Measurements from ENCODE around the gene PHACTR3.

The PHACTR3 gene

DNA sequence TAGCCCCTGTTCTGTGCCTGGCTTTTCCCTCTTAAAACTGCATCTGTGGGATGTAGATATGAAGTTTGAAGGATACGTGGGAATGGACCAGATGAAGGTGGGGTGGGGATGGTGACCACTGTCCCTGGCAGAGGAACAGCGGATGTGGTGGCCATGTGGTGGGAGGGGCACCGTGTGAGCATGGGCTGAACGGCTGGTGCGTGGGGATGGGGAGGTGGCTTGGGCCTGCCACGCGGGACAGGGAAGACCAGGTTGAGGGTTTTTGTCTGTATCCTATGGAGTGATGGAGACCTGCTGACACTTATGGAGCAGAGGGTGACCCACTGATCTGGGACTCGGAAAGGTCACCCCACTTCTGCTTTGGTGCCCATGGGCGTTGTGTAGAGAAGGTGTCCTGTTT, 19.2 kb downstream of the PHACTR3 start:
- DNase-seq = no peak

DNA sequence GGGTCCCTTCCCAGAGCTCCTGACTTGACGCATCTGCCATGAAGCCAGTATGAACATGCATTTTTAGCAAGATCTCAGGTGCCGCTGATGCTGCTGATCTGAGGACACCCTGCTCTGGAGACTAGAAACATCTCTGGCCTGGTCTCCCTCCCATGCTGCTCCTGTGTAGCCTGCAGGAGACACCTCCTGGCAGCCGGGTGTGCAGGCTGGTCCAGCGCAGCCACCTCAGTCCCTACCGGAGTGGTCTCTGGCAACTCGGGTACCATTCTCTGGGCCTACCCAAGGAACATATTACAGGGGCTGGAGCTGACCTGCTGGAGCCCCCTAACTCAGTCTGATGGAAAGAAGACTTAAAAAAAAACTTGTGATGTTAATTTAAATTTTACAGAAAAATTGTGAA, 20.1 kb downstream of the PHACTR3 start:
- no peak for DNase-seq

DNA sequence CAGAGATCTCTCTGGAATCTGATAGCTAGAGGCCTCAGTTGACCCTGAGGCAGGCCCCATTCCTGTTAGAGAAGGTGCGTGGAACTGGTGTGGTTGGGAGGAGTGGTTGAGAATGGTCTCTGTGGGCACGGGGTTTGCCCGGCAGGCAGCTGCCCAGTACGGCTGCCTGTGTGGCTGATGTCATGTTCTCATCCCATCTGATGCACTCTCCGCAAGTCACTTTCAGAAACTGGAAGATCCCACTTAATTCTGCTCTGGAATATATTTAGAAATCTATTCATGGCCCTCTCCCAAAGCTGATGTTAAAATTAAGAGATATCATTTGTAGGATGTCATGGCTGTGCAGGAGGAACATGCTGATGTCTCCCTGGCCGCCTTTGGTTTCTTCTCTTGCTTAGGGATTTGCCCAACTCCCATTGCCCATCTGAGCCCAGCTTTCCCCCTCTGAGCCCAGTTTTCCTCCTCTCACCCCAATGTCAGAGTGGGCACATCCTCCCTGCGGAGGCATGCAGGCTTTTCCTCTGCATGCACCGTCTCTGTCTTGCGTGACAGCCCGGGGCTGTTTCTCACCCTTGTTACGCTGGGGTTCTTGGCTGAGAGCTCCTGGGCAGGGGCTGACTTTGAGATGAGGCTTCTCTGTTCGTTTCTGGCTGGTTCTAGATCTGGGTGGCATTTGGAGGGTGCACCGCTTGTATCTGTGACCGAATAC, 21.0 kb downstream of the PHACTR3 start:
- no peak for DNase-seq

DNA sequence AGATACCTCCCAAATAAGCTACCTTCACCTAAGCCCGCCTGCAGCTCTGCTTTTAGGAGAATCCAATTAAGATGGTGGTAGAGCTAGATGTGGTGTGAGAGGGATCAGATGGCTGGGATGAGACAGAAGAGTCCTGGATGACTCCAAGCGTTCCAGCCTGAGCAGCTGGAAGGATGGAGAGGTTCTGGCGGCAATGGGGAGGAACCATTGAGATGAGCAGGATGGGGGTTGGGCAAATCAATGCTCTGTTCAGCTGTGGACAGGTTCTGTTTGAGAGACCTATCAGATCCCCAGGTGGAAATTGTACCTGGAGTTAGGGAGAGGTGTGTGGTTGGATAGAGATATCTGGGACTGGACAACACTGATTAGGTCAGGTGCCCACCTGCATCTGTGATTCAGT, 23.0 kb downstream of the PHACTR3 start:
- no peak for DNase-seq

DNA sequence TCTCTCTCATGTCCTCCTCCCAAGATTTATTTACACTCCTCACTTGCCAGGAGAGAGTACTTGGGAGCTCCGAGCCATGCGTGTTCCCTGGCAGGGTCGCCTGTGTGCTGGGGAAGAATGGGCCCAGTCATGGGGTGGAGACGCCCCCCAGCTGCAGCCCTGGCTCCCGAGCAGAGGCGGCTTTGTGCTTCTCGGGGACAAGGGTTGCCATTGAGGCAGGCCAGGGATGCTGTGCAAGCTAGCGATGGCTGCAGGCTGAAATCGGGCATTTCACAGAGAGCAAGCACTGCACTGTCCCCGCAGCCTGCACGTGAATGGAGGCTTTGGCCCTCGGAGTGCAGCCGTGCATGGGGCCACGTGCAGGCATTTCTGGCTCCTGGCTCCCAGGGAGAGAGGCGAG, 23.8 kb downstream of the PHACTR3 start:
- no peak for DNase-seq

DNA sequence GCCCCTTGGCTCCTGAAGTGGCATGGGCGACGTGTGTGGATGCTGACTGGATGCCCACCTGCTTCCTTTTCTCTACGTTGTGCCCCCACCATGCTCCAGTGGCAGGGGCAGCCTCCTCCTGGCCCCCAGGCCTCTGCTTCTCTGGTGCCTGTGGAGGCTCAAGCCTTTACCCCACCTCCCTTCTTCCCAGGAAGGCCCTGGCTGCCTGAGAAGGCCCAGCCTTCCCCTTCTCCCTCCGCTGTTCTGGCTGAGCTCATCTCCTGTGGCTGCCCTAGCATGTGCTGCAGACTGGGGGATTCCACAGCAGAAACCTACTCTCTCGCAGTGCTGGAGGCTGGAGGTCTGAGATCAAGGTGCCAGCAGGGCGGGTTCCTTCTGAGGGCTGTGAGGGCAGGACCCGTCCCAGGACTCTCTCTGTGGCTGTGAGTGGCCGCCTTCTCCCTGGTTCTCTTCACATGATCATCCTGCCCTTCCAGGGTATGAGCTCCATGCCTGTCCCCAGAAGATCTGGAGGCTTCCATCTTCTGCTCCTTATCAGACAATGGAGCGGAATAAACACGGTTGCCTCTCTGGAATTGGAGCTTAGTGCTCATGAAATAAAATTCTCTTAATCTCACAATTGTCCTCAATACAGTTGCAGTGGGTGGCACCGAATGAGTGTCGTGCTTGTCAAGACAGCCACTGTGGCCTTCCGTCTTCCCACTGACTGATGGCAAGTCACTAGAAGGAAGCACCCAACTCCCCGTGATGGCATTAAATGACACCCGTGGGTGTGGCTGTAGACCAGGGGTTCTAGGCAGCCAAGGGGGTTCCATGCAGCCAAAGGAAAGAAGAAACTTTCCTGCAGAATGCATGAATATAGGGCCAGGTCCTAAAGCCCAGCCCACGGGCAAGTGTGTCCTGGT, 25.1 kb downstream of the PHACTR3 start:
- DNase-seq = no peak

DNA sequence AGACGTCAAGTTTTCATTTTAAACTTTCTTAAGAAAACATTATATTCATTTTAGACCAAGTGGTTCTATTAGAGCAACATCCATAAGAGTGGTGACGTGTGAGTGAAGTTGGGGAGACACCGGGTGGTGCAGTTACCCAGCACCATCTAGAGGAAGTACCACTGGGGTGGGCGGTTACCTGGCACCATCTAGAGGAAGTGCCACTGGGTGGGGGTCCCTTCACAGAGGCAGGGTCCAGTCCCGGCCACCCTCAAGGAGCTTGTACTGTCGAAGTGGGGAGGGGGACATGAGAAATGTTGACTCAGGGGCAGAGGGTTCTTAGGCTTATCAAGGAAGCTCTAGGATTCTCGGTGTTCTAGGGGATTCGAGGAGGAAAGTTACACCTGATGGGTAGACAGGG, 26.2 kb downstream of the PHACTR3 start:
- DNase-seq = no peak

DNA sequence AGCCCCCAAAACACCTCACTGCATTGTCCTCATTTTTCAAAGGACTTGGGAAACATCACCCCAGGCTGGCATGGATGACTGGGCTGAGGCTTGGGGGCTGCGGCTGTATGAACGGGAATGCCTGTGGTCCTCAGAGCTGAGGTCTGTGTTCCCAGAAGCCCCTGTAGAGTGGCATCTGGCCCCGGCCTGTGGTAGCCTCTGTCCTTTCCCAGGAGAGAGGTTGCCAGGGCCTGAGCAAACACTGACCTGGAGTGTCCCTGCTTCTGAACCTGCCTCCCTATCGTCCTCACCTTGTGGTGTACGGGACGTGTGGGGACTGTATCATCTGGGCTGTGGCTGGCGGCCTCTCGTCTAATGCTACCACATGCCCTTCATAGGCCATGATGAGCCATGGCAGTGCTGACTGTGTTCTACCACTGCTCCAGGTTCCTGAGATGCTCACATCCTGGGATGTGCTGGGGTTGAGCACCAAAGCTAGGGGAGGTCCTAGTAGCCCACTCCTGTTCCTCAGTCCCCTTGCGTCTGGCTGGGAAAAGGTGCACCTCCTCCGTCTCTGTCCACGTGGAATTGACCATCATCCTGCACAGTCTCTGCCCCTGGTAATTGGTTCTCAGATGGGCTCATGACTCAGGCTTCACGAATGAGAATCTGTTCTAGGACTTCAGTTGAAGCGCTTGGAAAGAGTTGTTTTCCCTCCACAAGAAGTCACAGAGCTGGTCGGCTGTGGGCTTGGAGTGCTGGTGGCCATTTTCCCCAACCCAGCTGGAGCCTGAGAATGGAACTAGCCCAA, 27.6 kb downstream of the PHACTR3 start:
- no peak for DNase-seq

DNA sequence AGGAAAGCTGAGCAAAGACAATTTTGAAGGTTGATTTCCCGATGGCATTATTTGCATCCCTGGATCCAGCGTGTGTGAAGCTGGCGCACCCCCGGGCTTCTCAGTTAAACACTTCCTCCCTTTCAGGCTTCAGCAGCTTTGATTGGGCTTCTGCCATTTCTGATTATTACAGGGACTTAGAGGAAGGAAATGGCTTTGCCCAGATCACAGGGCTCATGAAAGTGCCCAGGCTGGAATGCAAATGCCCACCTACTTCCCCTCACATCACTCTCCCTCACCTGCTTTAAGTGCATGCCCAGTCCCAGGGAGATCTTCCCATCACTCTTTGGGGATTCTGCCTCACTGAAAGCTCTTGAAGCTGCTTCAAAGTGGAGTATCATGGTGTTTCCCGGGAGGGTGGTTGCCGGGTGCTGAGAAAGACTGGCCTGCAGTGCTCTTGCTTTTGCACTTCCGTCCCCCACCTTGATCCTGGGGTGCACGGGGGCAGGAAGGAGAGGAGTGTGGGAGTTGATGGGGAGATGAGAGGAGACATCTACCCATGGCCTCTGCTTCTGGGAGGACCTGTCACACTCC, 28.3 kb downstream of the PHACTR3 start:
- DNase-seq = no peak

DNA sequence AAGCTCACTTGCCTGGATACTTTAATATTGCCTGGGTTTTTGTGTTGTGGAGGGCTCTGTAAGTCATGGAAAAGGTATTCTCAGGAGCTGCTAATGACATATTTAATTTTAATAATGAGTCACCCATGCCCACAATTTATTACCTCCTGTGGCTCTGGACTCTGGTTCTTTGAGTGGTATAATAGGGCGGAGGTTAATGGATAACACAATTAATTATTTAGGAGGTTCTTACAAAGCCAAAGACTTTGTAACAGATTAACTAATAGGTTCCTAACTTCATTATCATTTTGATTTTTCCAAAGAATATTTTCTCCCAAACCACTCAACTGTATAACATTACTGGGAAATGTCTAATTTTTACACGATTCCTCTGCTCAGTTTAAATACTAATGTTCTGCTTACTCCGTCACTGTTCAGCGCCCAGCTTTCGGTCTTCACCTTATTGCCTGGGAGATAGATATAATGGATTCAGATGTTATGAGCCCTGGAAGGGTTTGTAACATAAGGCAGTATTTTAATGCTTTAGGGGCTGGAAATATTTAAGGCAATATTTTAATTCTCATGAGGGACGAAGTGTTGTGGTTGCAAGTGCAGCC, 29.4 kb downstream of the PHACTR3 start:
- no peak for DNase-seq

DNA sequence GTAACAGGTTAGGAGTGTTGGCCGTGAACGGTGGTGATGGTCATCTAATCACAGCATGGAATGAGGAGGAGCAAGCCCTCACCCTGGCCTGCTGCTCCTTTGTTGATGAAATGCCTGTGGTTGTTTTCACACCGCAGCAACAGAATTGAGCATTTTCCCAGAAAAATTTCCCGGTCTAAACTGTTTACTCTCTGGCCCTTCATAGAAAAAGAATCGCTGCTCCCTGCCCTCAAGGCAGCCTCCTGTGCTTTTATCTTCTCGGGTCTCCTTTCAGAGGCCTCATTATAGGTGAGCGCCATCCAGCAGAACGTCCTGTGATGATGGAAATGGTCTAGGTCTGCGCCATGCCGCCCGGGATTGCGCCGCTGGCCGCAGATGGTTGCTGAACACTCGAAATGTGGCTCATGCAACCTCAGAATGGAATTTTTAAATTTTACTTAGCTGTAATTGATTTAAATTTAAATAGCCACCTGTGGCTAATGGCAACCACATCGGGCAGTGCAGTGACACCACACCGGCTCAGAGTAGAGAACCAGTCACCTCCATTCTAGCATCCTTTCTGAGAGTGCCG, 30.2 kb downstream of the PHACTR3 start:
- DNase-seq = no peak

DNA sequence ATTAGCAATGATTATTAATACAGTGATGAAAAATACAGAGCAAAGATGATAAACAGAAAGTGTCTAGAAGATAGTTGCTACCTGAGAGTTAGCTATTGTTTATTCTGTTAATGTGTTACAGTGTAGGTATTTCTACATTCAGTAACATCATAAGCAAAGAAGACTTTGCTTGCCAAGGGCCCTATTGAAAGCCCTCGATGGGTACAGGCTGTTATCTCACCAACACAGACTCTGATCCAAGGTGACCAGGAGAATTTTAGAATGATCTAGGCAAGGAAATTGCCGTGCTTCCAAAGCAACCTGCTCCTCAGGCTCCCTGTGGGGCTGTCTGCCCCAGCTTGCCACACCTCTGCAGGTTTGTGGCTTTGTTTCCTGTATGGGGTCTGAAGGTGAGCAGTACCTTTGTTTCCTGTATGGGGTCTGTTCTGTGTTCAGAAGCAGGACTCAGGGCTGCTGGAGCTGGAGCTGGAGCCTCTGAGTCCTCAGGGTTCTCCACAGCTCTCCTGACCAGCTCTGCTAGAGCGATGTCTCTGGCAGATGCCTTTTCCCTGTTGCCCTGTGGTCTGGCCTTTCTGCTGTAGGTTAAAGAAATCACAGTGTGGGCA, 32.5 kb downstream of the PHACTR3 start:
- no peak for DNase-seq

DNA sequence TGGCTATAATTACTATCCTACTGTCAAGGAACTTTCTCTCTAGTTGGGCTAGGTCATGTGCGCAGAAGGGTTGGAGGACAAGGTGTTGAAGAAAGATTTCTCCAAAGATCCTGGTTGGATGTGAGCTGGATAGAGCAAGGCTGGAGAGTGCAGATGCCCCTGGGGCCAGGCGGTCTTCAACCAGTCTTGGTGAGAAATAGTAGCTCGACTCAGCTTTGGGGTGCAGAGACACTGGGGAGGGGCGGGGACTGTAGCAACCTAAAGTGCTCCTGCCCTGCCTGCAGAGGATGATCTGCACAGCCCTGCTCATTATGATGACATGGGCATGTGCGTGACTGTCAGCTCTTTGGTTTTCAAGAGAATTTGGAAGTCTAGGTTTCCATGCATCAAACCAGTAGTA, 35.9 kb downstream of the PHACTR3 start:
- DNase-seq = no peak

DNA sequence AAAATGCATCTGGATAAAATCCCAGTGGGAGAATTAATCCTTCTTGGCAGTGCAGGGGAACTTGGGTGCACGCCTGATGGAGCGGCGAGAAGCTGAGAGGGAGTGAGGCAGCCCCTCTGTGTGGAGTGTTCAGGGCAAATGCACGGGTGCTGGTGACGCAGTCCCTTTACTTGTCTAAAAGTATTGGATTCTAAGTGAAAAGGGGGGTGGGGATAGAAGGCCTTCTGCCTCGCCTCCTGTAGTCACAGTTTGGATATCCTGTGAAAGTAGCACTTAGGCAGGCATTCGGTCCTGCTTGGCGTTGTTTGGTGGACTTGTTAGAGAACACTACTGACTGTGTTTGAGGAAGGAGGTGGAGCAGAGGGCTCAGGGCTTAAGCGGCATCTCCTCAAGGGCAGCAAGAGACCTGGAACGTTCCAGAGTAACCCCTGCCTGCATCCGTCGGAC, 39.3 kb downstream of the PHACTR3 start:
- DNase-seq = no peak

DNA sequence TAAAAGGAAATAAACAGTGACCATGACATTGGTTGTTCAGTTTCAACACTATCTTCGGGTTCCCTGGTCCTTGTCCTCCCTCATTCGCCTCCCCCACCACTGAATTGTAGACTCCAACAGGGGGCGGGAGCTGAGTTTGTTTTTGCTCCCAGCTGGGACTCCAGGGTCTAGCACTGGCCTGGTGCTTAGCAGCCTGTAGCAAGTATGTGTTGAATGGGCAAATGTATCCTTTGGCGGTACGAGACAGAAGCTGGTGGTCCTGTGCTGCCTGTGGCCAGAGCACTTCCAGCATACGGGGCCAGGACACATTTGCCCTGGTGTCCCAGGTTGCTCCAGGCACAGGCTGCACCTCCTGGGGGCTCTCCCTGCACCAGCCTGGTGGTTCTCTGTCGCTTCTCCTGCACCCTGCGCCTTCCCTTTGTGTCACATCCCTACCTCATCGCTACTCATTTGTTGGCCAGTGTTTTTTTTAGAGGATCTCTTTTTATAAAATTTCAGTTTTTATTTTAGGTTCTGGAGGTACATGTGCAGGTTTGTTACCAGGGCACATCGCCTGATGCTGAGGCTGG, 40.1 kb downstream of the PHACTR3 start:
- DNase-seq = no peak

DNA sequence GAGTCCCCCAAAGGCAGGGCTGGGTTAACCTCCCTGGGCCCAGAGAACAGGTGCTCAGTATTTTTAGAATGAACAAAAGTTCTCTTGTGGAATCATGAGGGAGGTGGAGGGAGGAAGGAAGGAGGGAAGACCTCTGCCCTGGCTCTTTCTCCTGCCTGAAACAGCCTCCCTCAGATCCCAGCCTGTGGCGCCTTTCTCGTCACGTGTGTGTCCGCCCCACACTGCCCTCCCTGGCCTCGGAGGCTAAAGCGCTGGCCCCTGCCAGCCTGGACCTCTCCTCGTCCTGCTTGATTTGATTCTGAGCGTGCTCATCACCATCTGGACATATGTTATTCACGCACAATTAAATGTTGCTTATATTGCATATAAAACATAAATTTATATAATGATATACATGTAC, 40.9 kb downstream of the PHACTR3 start:
- no peak for DNase-seq

DNA sequence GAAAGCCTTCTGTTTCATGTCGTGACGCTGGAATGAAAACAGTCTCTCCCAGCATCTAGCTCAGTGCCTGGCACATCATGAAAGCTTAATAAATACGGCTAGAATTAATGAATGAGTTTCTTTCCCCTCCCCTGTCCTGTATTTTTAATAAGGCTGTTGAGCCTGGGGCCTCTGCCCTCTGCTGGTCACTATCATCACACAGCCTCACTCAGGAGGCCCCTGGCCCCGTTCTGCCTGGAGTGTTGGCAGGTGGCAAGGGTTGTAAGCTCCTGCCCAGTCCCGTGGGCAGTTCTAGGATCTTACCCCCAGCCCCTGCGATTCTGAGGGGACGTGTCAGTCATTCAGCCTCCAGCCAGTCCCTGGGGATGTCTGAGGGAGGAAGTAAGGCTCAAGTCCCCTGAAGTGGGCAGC, 41.4 kb downstream of the PHACTR3 start:
- no peak for DNase-seq

DNA sequence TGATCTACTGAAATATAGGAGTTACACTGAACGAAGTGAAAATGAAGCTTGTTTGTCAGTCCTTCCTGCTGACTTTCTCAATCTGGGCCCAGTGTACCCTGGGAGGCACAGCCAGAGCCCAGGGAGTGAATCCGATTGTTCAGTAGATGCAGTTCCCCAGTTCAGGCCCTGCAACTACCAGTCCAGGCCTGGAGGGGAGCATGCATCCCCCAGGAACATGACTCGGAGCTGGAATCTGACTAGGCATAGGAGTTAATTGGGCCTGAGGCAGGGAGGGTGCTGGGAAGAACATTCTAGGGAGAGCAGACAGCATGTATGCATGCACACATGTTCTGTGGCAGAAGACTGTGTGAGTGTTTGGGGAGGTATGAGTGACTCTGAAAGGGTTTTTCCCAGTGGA, 42.1 kb downstream of the PHACTR3 start:
- DNase-seq = no peak

DNA sequence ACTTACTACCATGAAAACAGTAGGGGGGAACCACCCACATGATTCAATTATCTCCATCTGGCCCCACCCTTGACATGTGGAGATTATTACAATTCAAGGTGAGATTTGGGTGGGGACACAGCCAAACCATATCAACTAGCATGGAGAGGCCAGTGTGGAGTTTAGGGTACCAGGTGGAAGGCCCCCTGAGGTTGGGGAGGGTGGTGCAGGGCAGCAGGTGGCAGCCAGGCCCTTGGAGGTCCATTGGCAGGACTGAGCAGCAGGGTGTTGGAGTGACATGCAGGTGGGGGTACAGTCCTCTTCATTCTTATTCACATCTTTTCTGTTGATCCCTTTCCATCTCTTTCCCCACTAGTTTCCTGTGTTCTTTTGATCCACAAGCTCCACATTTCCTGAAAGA, 42.9 kb downstream of the PHACTR3 start:
- no peak for DNase-seq

DNA sequence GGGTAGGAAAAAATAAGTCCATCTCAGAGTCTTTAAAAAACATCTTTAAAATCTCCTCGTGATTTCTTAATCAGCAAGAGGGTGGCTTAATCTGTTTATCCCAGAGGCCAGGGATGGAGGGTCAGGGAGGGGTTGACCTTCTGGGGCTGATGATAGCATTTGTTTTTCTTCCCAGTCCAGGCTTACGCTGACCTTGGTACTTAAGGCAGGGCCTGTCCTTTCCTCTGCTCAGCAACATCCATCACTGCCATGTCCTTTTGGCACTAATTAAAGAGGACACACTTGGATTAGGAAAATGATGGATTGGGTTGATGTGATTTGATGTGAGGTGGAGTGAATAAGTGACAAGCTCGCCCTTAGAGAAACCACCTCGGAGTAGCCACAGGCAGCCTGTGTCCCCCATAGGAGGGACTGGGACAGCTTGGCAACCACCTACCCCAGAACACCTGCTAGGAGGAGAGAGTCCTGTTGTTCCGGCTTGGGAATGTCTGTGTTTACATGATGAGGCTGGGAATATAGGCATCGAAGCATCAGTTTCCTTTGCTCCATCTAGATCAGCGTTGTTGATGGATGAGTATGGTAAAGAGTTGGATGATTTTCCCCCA, 44.2 kb downstream of the PHACTR3 start:
- DNase-seq = no peak

DNA sequence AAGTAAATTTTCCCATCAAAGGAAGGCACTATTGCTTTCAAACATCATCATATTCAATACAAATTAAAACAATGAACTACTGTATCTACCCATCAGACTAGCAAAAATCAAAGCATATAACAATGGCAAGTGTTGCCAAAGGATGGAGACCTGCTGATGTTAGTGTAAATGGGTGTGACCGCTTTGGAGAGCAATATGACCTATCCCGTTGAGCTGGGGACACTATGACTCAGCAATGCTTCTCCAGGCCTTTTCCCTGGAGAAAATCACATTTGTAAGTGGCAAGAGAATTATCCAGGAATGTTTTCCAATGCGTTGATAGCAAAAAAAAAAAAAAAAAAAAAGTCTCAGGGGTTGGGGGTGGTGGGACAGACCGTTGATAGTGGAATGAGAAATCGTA, 46.1 kb downstream of the PHACTR3 start:
- DNase-seq = no peak
